ENCODE data around the gene TERT.

Gene TERT

DNA sequence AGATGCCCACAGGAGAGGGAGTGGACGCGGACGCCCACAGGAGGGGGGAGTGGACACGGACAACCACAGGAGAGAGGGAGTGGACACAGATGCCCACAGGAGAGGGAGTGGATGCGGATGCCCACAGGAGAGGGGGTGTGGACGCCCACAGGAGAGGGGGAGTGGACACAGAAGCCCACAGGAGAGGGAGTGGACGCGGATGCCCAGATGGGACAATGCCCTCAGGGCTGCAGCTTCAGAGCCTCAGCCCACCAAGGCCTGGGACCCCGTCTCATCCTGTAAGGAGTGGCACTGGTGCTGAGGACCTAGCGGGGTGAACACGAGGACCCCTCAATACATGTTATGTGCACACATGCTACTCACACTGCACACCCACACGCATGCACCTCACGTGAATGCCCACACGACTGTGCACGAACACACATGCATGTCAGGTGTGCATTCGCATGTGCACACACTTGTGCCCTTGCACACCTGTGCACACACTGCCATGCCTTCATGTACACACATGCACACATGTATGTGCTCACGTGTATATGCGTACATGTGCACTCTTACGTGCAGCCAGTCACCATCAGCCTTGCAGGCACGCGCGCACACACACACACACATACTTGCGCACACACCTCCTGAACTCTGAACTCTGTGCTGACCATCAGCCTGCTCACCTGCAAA lies 34.9 kb downstream of the TERT start:
- peaks cover 0 to 25% of the 10 kb centered on the region in 2 donors for H3K9me3 ChIP-seq (ENCODE audit: control insufficient read depth in 1 of 2, low read length in 2 of 2)
- H3K27ac ChIP-seq (ENCODE audit: low read length), result no peak overlapping the region
- H3K36me3 ChIP-seq (ENCODE audit: control insufficient read depth in 1 of 2, insufficient read depth in 2 of 2, low read length in 2 of 2), result no peaks in the 10 kb centered on the region
- H3K27me3 ChIP-seq (ENCODE audit: low read depth, low read length), result no peaks in the 10 kb centered on the region
- no peak overlapping the region for H3K4me3 ChIP-seq (ENCODE audit: low read depth in 1 of 2, low read length in 2 of 2)
- H3K4me1 ChIP-seq (ENCODE audit: control insufficient read depth in 1 of 2, insufficient read depth in 2 of 2, low read length in 2 of 2), result no peaks in the 10 kb centered on the region

GRCh38 chr5:1257841-1258240 lies 37.0 kb downstream of the TERT start:
- Histone ChIP-seq H3K4me3 (ENCODE audit: low read depth in 1 of 2, low read length in 2 of 2) (no peak overlapping the region), H3K27me3 (ENCODE audit: low read depth, low read length) (no peaks in the 10 kb centered on the region), H3K9me3 (ENCODE audit: control insufficient read depth in 1 of 2, low read length in 2 of 2) (peaks cover 0 to 21% of the 10 kb centered on the region in 2 donors), H3K4me1 (ENCODE audit: control insufficient read depth in 1 of 2, insufficient read depth in 2 of 2, low read length in 2 of 2) (no peaks in the 10 kb centered on the region), H3K36me3 (ENCODE audit: control insufficient read depth in 1 of 2, insufficient read depth in 2 of 2, low read length in 2 of 2) (no peaks in the 10 kb centered on the region), H3K27ac (ENCODE audit: low read length) (no peak overlapping the region)

- Histone ChIP-seq H3K9me3 (ENCODE audit: control insufficient read depth in 1 of 2, low read length in 2 of 2) (peaks cover 0 to 16% of the 10 kb centered on the region in 2 donors), H3K27me3 (ENCODE audit: low read depth, low read length) (no peaks in the 10 kb centered on the region), H3K4me3 (ENCODE audit: low read depth in 1 of 2, low read length in 2 of 2) (no peak overlapping the region), H3K36me3 (ENCODE audit: control insufficient read depth in 1 of 2, insufficient read depth in 2 of 2, low read length in 2 of 2) (no peaks in the 10 kb centered on the region), H3K4me1 (ENCODE audit: control insufficient read depth in 1 of 2, insufficient read depth in 2 of 2, low read length in 2 of 2) (no peaks in the 10 kb centered on the region), H3K27ac (ENCODE audit: low read length) (no peak overlapping the region)
These were observed 37.5 kb downstream of the TERT start for GRCh38 chr5:1257363-1257762.

DNA sequence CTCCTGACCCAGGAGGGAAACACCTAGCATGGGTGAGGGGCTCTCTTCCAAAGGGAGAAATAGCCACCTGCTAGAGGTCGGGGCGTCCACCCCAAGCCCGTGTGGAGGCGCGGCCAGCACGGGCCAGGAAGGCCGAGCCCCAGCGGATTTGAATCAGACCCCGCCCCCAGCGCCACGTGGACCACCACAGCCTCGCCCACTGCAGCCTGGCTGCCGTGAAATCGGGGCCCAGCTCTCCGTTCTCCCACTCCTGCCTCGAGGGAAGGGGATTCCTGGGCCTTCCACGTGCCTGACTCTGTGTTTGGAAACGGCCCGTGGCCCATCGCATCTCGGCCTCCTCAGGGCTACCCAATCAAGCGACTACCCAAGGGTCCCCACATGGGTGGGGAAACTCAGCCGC lies 38.1 kb downstream of the TERT start:
- no peaks in the 10 kb centered on the region for H3K4me1 ChIP-seq (ENCODE audit: control insufficient read depth in 1 of 2, insufficient read depth in 2 of 2, low read length in 2 of 2)
- no peaks in the 10 kb centered on the region for H3K36me3 ChIP-seq (ENCODE audit: control insufficient read depth in 1 of 2, insufficient read depth in 2 of 2, low read length in 2 of 2)
- no peaks in the 10 kb centered on the region for H3K27me3 ChIP-seq (ENCODE audit: low read depth, low read length)
- H3K9me3 ChIP-seq (ENCODE audit: control insufficient read depth in 1 of 2, low read length in 2 of 2), result peaks cover 0 to 10% of the 10 kb centered on the region in 2 donors
- no peak overlapping the region for H3K4me3 ChIP-seq (ENCODE audit: low read depth in 1 of 2, low read length in 2 of 2)
- no peak overlapping the region for H3K27ac ChIP-seq (ENCODE audit: low read length)

DNA sequence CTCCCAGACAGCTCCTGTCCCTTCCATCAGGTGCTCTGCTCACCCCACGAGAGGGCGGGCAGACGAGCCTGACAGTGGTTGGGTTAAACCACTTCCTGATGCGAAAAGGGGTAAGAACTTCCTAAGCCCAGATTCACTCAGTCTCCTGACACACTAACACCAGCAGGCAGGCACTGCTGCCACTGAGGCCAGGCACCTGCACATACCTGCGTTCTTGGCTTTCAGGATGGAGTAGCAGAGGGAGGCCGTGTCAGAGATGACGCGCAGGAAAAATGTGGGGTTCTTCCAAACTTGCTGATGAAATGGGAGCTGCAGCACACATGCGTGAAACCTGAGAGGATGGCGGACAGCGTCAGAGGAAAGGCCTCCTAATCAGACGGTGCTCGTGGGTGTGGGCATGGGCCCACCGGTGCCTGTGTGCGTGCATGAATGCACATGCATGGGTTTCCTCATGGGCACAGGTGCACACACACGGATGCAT lies 39.7 kb downstream of the TERT start:
- Histone ChIP-seq H3K27ac (ENCODE audit: low read length) (no peak overlapping the region), H3K27me3 (ENCODE audit: low read depth, low read length) (no peaks in the 10 kb centered on the region), H3K9me3 (ENCODE audit: control insufficient read depth in 1 of 2, low read length in 2 of 2) (no peaks in the 10 kb centered on the region), H3K4me3 (ENCODE audit: low read depth in 1 of 2, low read length in 2 of 2) (no peak overlapping the region), H3K36me3 (ENCODE audit: control insufficient read depth in 1 of 2, insufficient read depth in 2 of 2, low read length in 2 of 2) (no peaks in the 10 kb centered on the region), H3K4me1 (ENCODE audit: control insufficient read depth in 1 of 2, insufficient read depth in 2 of 2, low read length in 2 of 2) (no peaks in the 10 kb centered on the region)

- no peak overlapping the region for H3K27ac ChIP-seq (ENCODE audit: low read length)
- no peaks in the 10 kb centered on the region for H3K36me3 ChIP-seq (ENCODE audit: control insufficient read depth in 1 of 2, insufficient read depth in 2 of 2, low read length in 2 of 2)
- no peaks in the 10 kb centered on the region for H3K9me3 ChIP-seq (ENCODE audit: control insufficient read depth in 1 of 2, low read length in 2 of 2)
- no peak overlapping the region for H3K4me3 ChIP-seq (ENCODE audit: low read depth in 1 of 2, low read length in 2 of 2)
- no peaks in the 10 kb centered on the region for H3K27me3 ChIP-seq (ENCODE audit: low read depth, low read length)
- no peaks in the 10 kb centered on the region for H3K4me1 ChIP-seq (ENCODE audit: control insufficient read depth in 1 of 2, insufficient read depth in 2 of 2, low read length in 2 of 2)
These were observed 40.7 kb downstream of the TERT start for GRCh38 chr5:1254196-1254595.

- Histone ChIP-seq H3K27me3 (ENCODE audit: low read depth, low read length) (no peaks in the 10 kb centered on the region), H3K4me3 (ENCODE audit: low read depth in 1 of 2, low read length in 2 of 2) (no peak overlapping the region), H3K36me3 (ENCODE audit: control insufficient read depth in 1 of 2, insufficient read depth in 2 of 2, low read length in 2 of 2) (no peaks in the 10 kb centered on the region), H3K9me3 (ENCODE audit: control insufficient read depth in 1 of 2, low read length in 2 of 2) (no peaks in the 10 kb centered on the region), H3K27ac (ENCODE audit: low read length) (no peak overlapping the region), H3K4me1 (ENCODE audit: control insufficient read depth in 1 of 2, insufficient read depth in 2 of 2, low read length in 2 of 2) (no peaks in the 10 kb centered on the region)
These were observed 41.3 kb downstream of the TERT start for GRCh38 chr5:1253456-1254105.

GRCh38 chr5:1252681-1253080 lies 42.2 kb downstream of the TERT start:
- H3K27me3 ChIP-seq (ENCODE audit: low read depth, low read length), result peaks cover 3% of the 10 kb centered on the region
- H3K4me3 ChIP-seq (ENCODE audit: low read depth in 1 of 2, low read length in 2 of 2), result no peak overlapping the region
- no peaks in the 10 kb centered on the region for H3K36me3 ChIP-seq (ENCODE audit: control insufficient read depth in 1 of 2, insufficient read depth in 2 of 2, low read length in 2 of 2)
- H3K27ac ChIP-seq (ENCODE audit: low read length), result no peak overlapping the region
- H3K9me3 ChIP-seq (ENCODE audit: control insufficient read depth in 1 of 2, low read length in 2 of 2), result no peaks in the 10 kb centered on the region
- H3K4me1 ChIP-seq (ENCODE audit: control insufficient read depth in 1 of 2, insufficient read depth in 2 of 2, low read length in 2 of 2), result no peaks in the 10 kb centered on the region

GRCh38 chr5:1251678-1252580 lies 42.9 kb downstream of the TERT start:
- Histone ChIP-seq H3K27me3 (ENCODE audit: low read depth, low read length) (peaks cover 5% of the 10 kb centered on the region), H3K4me1 (ENCODE audit: control insufficient read depth in 1 of 2, insufficient read depth in 2 of 2, low read length in 2 of 2) (no peaks in the 10 kb centered on the region), H3K27ac (ENCODE audit: low read length) (no peak overlapping the region), H3K9me3 (ENCODE audit: control insufficient read depth in 1 of 2, low read length in 2 of 2) (no peaks in the 10 kb centered on the region), H3K4me3 (ENCODE audit: low read depth in 1 of 2, low read length in 2 of 2) (no peak overlapping the region), H3K36me3 (ENCODE audit: control insufficient read depth in 1 of 2, insufficient read depth in 2 of 2, low read length in 2 of 2) (no peaks in the 10 kb centered on the region)

DNA sequence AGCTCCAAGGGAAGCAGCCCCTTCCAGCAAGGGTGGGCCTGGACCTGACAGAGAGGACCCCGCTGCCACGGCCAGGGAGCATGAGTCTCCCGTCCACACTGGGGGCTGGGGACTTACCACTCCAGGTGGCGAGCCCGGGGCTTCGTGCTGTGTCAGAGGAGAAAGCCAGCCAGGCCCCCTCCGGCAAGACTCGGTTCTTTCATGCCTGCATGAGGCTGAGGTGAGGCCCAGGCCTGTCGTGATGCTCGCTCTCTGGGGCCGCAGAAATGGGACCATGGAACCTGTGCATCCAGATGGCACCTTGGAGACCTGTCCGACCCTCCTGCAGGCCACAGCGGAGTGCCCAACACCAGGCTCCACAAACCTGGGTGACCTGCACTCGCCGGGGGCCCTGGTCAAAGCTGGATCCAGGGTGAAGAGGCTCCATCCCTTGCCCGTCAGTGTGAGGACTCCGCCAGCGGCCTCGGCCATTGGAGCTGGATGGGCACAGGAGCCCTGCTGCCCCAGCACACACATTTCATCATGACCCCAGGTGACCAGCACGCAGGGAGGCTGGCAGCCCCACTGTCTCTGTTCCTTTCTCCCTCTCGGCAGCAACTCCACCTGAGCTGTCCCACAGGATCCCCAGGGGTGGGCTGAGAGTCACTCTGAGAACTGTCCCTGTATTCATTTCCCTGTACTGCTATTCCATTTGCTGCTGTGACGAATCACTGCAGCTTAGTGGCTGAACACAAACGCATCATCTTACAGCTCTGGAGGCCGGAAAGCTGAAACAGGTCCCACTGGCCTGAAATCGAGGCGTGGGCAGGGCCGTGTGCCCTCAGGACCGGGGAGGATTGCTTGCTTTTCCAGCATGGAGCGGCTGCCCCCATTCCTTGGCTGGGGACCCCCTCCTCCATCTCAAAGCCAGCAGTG lies 45.2 kb downstream of the TERT start:
- H3K36me3 ChIP-seq (ENCODE audit: control insufficient read depth in 1 of 2, insufficient read depth in 2 of 2, low read length in 2 of 2), result no peaks in the 10 kb centered on the region
- H3K27ac ChIP-seq (ENCODE audit: low read length), result no peak overlapping the region
- H3K27me3 ChIP-seq (ENCODE audit: low read depth, low read length), result peaks cover 5% of the 10 kb centered on the region
- no peak overlapping the region for H3K4me3 ChIP-seq (ENCODE audit: low read depth in 1 of 2, low read length in 2 of 2)
- no peaks in the 10 kb centered on the region for H3K4me1 ChIP-seq (ENCODE audit: control insufficient read depth in 1 of 2, insufficient read depth in 2 of 2, low read length in 2 of 2)
- no peaks in the 10 kb centered on the region for H3K9me3 ChIP-seq (ENCODE audit: control insufficient read depth in 1 of 2, low read length in 2 of 2)
